RWPE2 (cell line): ENCODE measurements around the gene MTUS2.

Experiments used
- ATAC-seq: fragments of 200-7000 bp; cut with Tn5 transposase; 3 replicates; pipeline ENCODE4 v1.9.1; 2021; ENCODE audit warnings: low read depth
- DNase-seq: peaks from one replicate; pipeline ENCODE4 v3.0.0-alpha.2; 2020; ENCODE audit warnings: low spot score
- H3K27ac ChIP-seq: fragments of 450-650 bp; 2 replicates; pipeline ENCODE4 v1.5.1; 2017; ENCODE audit warnings: mild to moderate bottlenecking; ENCODE audit not compliant: poor library complexity, severe bottlenecking
- H3K27me3 ChIP-seq: fragments of 250-450 bp; sonication (Bioruptor Pico); 2 replicates; pipeline ENCODE4 v1.5.1; 2021; ENCODE audit warnings: mild to moderate bottlenecking, moderate library complexity; ENCODE audit not compliant: insufficient read depth, poor library complexity, severe bottlenecking
- H3K36me3 ChIP-seq: fragments of 250-450 bp; sonication (Bioruptor Pico); 2 replicates; pipeline ENCODE4 v1.5.1; 2020; ENCODE audit warnings: low read depth, mild to moderate bottlenecking, moderate library complexity
- H3K4me1 ChIP-seq: fragments of 250-450 bp; sonication (Bioruptor Pico); 2 replicates; pipeline ENCODE4 v1.5.1; 2021; ENCODE audit warnings: mild to moderate bottlenecking, moderate library complexity; ENCODE audit not compliant: insufficient read depth, poor library complexity, severe bottlenecking
- H3K4me3 ChIP-seq: fragments of 250-450 bp; sonication (Bioruptor Pico); 2 replicates; pipeline ENCODE4 v1.5.1; 2021; ENCODE audit warnings: mild to moderate bottlenecking, moderate library complexity; ENCODE audit not compliant: severe bottlenecking
- H3K9me3 ChIP-seq: fragments of 250-450 bp; sonication (Bioruptor Pico); 2 replicates; pipeline ENCODE4 v1.5.1; 2021; ENCODE audit warnings: mild to moderate bottlenecking, moderate library complexity; ENCODE audit not compliant: severe bottlenecking
- TF ChIP-seq, protein P1 (sequence below): fragments of 450-650 bp; IDR thresholded peaks from one replicate; pipeline ENCODE4 v1.5.1; 2017; ENCODE audit warnings: mild to moderate bottlenecking, moderate library complexity; ENCODE audit not compliant: poor library complexity, severe bottlenecking

The MTUS2 gene

DNA sequence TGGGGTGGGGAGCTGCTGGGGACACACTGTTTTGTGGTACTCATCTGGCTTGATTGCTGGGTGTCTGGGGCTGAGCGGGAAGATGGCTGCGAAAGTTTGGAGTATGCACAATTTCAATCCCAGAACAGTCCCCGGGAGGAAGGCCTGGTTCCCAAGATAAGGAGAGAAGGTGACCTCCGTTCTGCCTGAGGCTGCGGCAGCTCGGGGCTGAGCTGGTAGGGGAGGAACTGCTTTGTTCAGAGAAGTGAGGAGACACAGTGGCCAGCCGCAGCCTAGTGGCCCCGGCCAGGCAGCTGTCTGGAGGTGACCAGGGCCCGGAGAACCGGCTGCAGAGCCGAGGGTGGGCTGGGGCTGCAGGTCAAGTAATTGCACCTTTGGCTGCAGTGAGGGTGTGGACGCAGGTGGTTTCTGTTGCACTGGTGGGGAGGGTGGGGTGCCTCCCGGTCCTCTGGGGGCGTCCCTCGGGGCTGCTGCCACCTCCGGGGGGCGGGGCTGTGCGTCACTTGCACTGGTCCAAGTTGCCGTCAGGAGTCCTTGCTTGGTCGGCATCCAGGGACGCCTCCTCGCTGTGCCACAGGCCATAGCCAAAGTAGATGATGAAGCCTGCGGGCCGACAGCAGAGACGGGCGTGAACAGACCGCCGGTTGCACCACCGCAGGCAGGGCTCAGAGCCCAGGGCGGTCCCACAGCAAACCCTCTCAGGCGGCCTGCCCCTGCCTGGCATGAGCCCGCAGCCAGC, 694.0 kb downstream of the MTUS2 start:
- Histone ChIP-seq H3K27me3 (no peaks in the 10 kb centered on the region), H3K27ac (no peak overlapping the region), H3K9me3 (no peaks in the 10 kb centered on the region), H3K36me3 (peaks cover 71% of the 10 kb centered on the region), H3K4me1 (no peaks in the 10 kb centered on the region), H3K4me3 (no peak overlapping the region)
- ATAC-seq (no peak), DNase-seq (no peak)
- TF ChIP-seq, protein P1, sequence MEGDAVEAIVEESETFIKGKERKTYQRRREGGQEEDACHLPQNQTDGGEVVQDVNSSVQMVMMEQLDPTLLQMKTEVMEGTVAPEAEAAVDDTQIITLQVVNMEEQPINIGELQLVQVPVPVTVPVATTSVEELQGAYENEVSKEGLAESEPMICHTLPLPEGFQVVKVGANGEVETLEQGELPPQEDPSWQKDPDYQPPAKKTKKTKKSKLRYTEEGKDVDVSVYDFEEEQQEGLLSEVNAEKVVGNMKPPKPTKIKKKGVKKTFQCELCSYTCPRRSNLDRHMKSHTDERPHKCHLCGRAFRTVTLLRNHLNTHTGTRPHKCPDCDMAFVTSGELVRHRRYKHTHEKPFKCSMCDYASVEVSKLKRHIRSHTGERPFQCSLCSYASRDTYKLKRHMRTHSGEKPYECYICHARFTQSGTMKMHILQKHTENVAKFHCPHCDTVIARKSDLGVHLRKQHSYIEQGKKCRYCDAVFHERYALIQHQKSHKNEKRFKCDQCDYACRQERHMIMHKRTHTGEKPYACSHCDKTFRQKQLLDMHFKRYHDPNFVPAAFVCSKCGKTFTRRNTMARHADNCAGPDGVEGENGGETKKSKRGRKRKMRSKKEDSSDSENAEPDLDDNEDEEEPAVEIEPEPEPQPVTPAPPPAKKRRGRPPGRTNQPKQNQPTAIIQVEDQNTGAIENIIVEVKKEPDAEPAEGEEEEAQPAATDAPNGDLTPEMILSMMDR: no peak

DNA sequence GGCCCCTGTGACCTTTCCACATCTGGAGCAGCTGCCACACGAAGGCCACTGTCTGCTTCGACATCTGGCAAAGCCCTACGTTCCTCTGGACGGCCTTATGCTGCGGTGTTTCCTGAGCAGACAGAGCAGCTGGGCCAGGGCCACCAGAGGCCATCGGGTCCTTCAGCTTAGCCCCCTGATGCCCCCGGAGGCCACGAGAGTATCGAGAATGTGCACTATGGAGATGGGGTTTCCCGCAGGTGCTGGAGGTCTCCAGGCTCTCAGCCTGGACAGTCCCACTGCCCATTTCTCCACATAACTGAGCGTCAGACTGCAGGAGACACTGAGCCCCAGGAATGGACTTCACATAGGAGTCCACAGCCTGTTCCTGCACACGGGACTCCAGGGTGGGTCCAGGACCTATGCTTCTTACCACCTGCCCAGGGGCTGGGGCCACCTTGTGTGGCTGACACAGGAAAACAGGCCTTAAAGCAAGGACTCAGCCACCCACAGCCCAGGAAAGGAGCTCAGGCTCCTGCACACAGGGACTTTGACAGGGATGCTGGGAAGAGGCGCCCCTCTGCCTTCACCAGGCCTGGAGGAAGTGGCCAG, 694.7 kb downstream of the MTUS2 start:
- H3K27me3 ChIP-seq: no peaks in the 10 kb centered on the region
- TF ChIP-seq, protein P1: no peak
- H3K9me3 ChIP-seq: no peaks in the 10 kb centered on the region
- DNase-seq: no peak
- H3K4me1 ChIP-seq: no peaks in the 10 kb centered on the region
- no peak overlapping the region for H3K27ac ChIP-seq
- H3K4me3 ChIP-seq: no peak overlapping the region
- no peak for ATAC-seq
- H3K36me3 ChIP-seq: peaks cover 77% of the 10 kb centered on the region

DNA sequence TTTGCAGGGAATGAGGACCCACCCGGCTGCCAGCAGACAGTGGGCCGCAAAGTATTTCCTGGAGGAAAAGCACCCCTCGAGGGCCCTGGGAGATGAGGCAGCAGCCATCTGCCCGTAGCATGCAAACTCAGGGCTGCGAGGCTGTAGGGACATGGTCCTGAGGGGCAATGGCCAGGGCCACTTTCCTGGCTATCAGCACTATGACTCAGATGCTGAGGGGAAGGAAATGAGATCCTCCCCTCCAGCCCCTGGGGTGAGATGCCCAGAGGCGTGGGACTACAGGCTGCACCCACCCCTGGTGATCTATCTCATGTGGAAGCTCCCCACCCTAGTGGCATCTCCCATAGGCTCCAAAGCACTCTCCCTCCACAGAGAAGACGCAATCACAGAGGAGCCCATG, 695.2 kb downstream of the MTUS2 start:
- TF ChIP-seq, protein P1: no peak
- DNase-seq: no peak
- Histone ChIP-seq H3K36me3 (peaks cover 83% of the 10 kb centered on the region), H3K27me3 (no peaks in the 10 kb centered on the region), H3K27ac (no peak overlapping the region), H3K4me1 (no peaks in the 10 kb centered on the region), H3K9me3 (no peaks in the 10 kb centered on the region), H3K4me3 (no peak overlapping the region)
- no peak for ATAC-seq

DNA sequence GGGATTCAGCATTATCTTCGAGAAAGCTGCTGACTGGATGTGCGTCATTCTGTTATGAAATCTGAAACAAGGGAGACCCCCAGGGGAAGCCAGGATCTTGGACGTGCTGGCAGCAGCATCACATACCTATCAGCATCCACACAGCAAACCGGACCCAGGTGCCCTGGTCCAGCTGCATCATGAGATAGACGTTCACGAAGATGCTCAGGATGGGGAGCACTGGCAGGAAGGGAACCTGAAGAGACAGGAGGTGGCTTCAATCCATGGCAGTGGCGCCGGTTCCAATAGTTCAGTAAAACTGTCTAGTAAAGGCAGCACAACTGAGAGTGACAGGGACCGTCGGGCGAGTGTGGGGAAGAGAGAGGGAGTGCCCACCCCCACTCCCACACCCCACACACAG, 695.9 kb downstream of the MTUS2 start:
- no peak overlapping the region for H3K4me3 ChIP-seq
- ATAC-seq (no peak), DNase-seq (no peak)
- H3K9me3 ChIP-seq: no peaks in the 10 kb centered on the region
- no peaks in the 10 kb centered on the region for H3K4me1 ChIP-seq
- TF ChIP-seq, protein P1: no peak
- H3K27me3 ChIP-seq: no peaks in the 10 kb centered on the region
- H3K27ac ChIP-seq: no peak overlapping the region
- peaks cover 89% of the 10 kb centered on the region for H3K36me3 ChIP-seq

DNA sequence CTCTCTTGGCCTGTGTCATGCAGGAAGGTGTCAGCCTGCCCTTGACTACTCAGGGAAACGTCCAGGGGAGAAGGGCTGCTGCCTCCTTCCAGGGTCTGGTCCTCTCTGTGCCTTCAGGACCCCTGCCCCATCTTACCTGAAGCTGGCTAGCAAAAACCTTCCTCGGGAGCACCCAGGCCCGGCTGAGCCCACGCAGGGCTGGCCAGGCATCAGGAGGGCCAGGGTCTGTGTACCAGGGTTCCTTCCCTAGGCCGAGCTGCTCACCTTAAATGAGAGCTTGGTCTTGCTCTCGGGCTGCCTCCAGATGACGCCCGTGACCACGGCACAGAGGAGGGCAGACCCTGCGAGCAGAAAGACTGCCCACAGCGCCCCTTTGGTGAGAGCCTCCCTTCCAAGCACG, 696.7 kb downstream of the MTUS2 start:
- no peak overlapping the region for H3K4me3 ChIP-seq
- ATAC-seq (no peak), DNase-seq (no peak)
- H3K4me1 ChIP-seq: no peaks in the 10 kb centered on the region
- H3K27me3 ChIP-seq: no peaks in the 10 kb centered on the region
- no peak overlapping the region for H3K27ac ChIP-seq
- TF ChIP-seq, protein P1: no peak
- peaks cover 94% of the 10 kb centered on the region for H3K36me3 ChIP-seq
- no peaks in the 10 kb centered on the region for H3K9me3 ChIP-seq
